IPS-20b (cell line): ENCODE data around the gene TCEAL7.

ENCODE experiments used
- H3K27ac ChIP-seq: one replicate; pipeline ENCODE4 v1.5.1; 2013; ENCODE audit warnings: low read length
- H3K27me3 ChIP-seq: 2 replicates; pipeline ENCODE4 v1.6.1; 2013; ENCODE audit warnings: mild to moderate bottlenecking, low read length, inconsistent platforms; ENCODE audit not compliant: insufficient read depth
- H3K36me3 ChIP-seq: 2 replicates; pipeline ENCODE4 v1.6.1; 2013; ENCODE audit warnings: low read depth, mild to moderate bottlenecking, inconsistent platforms, low read length, moderate library complexity; ENCODE audit not compliant: insufficient read depth
- H3K4me1 ChIP-seq: 2 replicates; pipeline ENCODE4 v1.6.1; 2013; ENCODE audit warnings: mild to moderate bottlenecking, control low read depth, inconsistent platforms, low read length, moderate library complexity; ENCODE audit not compliant: insufficient read depth
- H3K4me3 ChIP-seq: 2 replicates; pipeline ENCODE4 v1.5.1; 2013; ENCODE audit warnings: mild to moderate bottlenecking, low read length, inconsistent platforms
- H3K9ac ChIP-seq: 2 replicates; pipeline ENCODE4 v1.6.1; 2013; ENCODE audit warnings: low read depth, mild to moderate bottlenecking, inconsistent platforms, low read length, moderate library complexity
- H3K9me3 ChIP-seq: 2 replicates; pipeline ENCODE4 v1.6.1; 2013; ENCODE audit warnings: mild to moderate bottlenecking, low read depth, low read length, inconsistent platforms; ENCODE audit not compliant: insufficient read depth

TCEAL7 gene

GRCh38 chrX:103369479-103369878, 39.4 kb downstream of the TCEAL7 start:
- Histone ChIP-seq H3K36me3 (no peaks in the 10 kb centered on the region), H3K4me1 (peaks cover 8% of the 10 kb centered on the region; the same call in 1 of the 2 replicates), H3K9me3 (no peaks in the 10 kb centered on the region), H3K27ac (no peak overlapping the region), H3K9ac (no peak overlapping the region), H3K27me3 (no peaks in the 10 kb centered on the region), H3K4me3 (no peak overlapping the region)

GRCh38 chrX:103372886-103373285, 42.8 kb downstream of the TCEAL7 start:
- Histone ChIP-seq H3K4me1 (peaks cover under 1% of the 10 kb centered on the region; the same call in 1 of the 2 replicates), H3K27me3 (no peaks in the 10 kb centered on the region), H3K4me3 (no peak overlapping the region), H3K27ac (no peak overlapping the region), H3K36me3 (peaks cover 8% of the 10 kb centered on the region), H3K9ac (no peak overlapping the region), H3K9me3 (no peaks in the 10 kb centered on the region)

- H3K4me1 ChIP-seq: no peaks in the 10 kb centered on the region; the same call in 1 of the 2 replicates
- no peaks in the 10 kb centered on the region for H3K27me3 ChIP-seq
- no peak overlapping the region for H3K9ac ChIP-seq
- peaks cover 15% of the 10 kb centered on the region for H3K36me3 ChIP-seq
- no peak overlapping the region for H3K27ac ChIP-seq
- H3K9me3 ChIP-seq: no peaks in the 10 kb centered on the region
- H3K4me3 ChIP-seq: no peak overlapping the region
These were observed 43.5 kb downstream of the TCEAL7 start for GRCh38 chrX:103373581-103373980.

GRCh38 chrX:103376118-103376978, 46.3 kb downstream of the TCEAL7 start, which contains the start of gene BEX3:
Gene BEX3, plus strand, starts transcription at chrX:103376538. Its CDS starts 984 bp downstream, at chrX:103377522.
- Histone ChIP-seq H3K4me1 (no peaks in the 10 kb centered on the region; the same call in 1 of the 2 replicates), H3K27me3 (no peaks in the 10 kb centered on the region), H3K9me3 (no peaks in the 10 kb centered on the region), H3K27ac (peak within 1 kb of the TSS; percentile 98), H3K9ac (peak within 1 kb of the TSS; percentile 95), H3K36me3 (peaks cover 32% of the 10 kb centered on the region), H3K4me3 (peak within 1 kb of the TSS; percentile 91)

GRCh38 chrX:103376979-103377324, 46.9 kb downstream of the TCEAL7 start:
- no peaks in the 10 kb centered on the region; the same call in 1 of the 2 replicates for H3K4me1 ChIP-seq
- peak overlapping the region; percentile 91 for H3K4me3 ChIP-seq
- H3K27me3 ChIP-seq: no peaks in the 10 kb centered on the region
- H3K36me3 ChIP-seq: peaks cover 32% of the 10 kb centered on the region
- H3K9ac ChIP-seq: peak overlapping the region; percentile 95
- no peaks in the 10 kb centered on the region; the same call in 1 of the 2 replicates for H3K9me3 ChIP-seq
- peak overlapping the region; percentile 71 for H3K27ac ChIP-seq

- H3K9ac ChIP-seq: no peak overlapping the region
- H3K27ac ChIP-seq: no peak overlapping the region
- no peaks in the 10 kb centered on the region for H3K27me3 ChIP-seq
- H3K4me3 ChIP-seq: no peak overlapping the region
- peaks cover 32% of the 10 kb centered on the region for H3K36me3 ChIP-seq
- no peaks in the 10 kb centered on the region; the same call in 1 of the 2 replicates for H3K9me3 ChIP-seq
- H3K4me1 ChIP-seq: no peaks in the 10 kb centered on the region; the same call in 1 of the 2 replicates
These were observed 49.0 kb downstream of the TCEAL7 start for GRCh38 chrX:103378990-103379389.
